GM12865 (cell line): Measurements from ENCODE around the gene RAB27A.

Experiments
- DNase-seq: peaks from one replicate; pipeline ENCODE4 v3.0.0; 2010; ENCODE audit warnings: low read depth
- H3K4me3 ChIP-seq: 2 replicates; pipeline ENCODE4 v1.5.1; 2011; ENCODE audit warnings: mild to moderate bottlenecking, low read depth, low read length, control low read depth
- CTCF ChIP-seq: IDR thresholded peaks from 2 replicates; pipeline ENCODE4 v1.5.1; 2011; ENCODE audit warnings: low read length, control low read depth, low read depth, inconsistent platforms; ENCODE audit not compliant: insufficient read depth; ENCODE audit errors: missing control alignments

The RAB27A gene

GRCh38 chr15:55289746-55290527 is at the start of gene RAB27A:
Gene RAB27A (minus strand): TSS chr15:55289813. CDS start chr15:55234934, 54,879 bp downstream.
- TF ChIP-seq CTCF: no peak
- peak; percentile 76 for DNase-seq
- H3K4me3 ChIP-seq: peak within 1 kb of the TSS; percentile 77

GRCh38 chr15:55337160-55337559 is 47.5 kb upstream of the RAB27A start:
- DNase-seq: no peak
- no peak for TF ChIP-seq CTCF
- H3K4me3 ChIP-seq: no peak overlapping the region

- no peak overlapping the region for H3K4me3 ChIP-seq
- no peak for DNase-seq
- no peak for TF ChIP-seq CTCF
Observed at GRCh38 chr15:55334997-55335396, 45.4 kb upstream of the RAB27A start.

GRCh38 chr15:55334371-55334770 is 44.8 kb upstream of the RAB27A start:
- no peak for DNase-seq
- H3K4me3 ChIP-seq: no peak overlapping the region
- no peak for TF ChIP-seq CTCF

- DNase-seq: no peak
- H3K4me3 ChIP-seq: no peak overlapping the region
- no peak for TF ChIP-seq CTCF
Observed at GRCh38 chr15:55327387-55327786, 37.8 kb upstream of the RAB27A start.

- no peak for DNase-seq
- no peak overlapping the region for H3K4me3 ChIP-seq
- TF ChIP-seq CTCF: no peak
Observed at GRCh38 chr15:55322467-55322866, 32.9 kb upstream of the RAB27A start.

- no peak for TF ChIP-seq CTCF
Observed at GRCh38 chr15:55320963-55321362, 31.4 kb upstream of the RAB27A start.

More at GRCh38 chr15:55320963-55321362, 31.4 kb upstream of the RAB27A start:
- H3K4me3 ChIP-seq: no peak overlapping the region
- no peak for DNase-seq
